CD4-positive, alpha-beta T cell (primary cell): ENCODE measurements around the gene TMC7. TPM values are rescaled to one million over a fixed set of nuclear protein-coding genes. Genes with fewer than 3 reads are reported as not detected.

Experiments
- ATAC-seq: fragments of 200-7000 bp; cut with Tn5 transposase; one replicate; pipeline ENCODE4 v1.10.0; 2022; ENCODE audit warnings: mild to moderate bottlenecking; ENCODE audit not compliant: poor library complexity
- CTCF ChIA-PET: fragments of 350-600 bp; sonication (Branson Sonifier 250); formaldehyde crosslinking; loops from one replicate; lab custom pipeline; 2021; ENCODE audit warnings: antibody characterized with exemption, inconsistent platforms; lab: Charles Lee
- POLR2A ChIA-PET: fragments of 350-600 bp; sonication (Branson Sonifier 250); formaldehyde crosslinking; loops from one replicate; lab custom pipeline; 2021; ENCODE audit warnings: antibody characterized with exemption, inconsistent platforms; lab: Charles Lee
- DNase-seq, 14 experiments: peaks; one replicate each; pipeline ENCODE4 v3.0.0-alpha.2; 2013 to 2020; ENCODE audit warnings: mixed read lengths in 2 of 14
- H3K27ac ChIP-seq, 2 donors: one replicate each; pipeline versions ENCODE4 v1.5.1 to v1.7.0; 2013; ENCODE audit warnings: low read length in 2 of 2, low read depth in 1 of 2, mild to moderate bottlenecking in 1 of 2
- H3K27me3 ChIP-seq, 2 experiments: 1 replicate in 1 of 2; 2 replicates in 1 of 2; pipeline versions ENCODE4 v1.6.1 to v1.7.0; 2013; ENCODE audit warnings: low read length in 2 of 2, control low read depth in 1 of 2, mild to moderate bottlenecking in 1 of 2, moderate library complexity in 1 of 2; ENCODE audit not compliant: insufficient read depth in 2 of 2, control insufficient read depth in 1 of 2
- H3K36me3 ChIP-seq: one replicate; pipeline ENCODE4 v1.6.1; 2013; ENCODE audit warnings: low read length, control low read depth; ENCODE audit not compliant: insufficient read depth
- H3K4me1 ChIP-seq: one replicate; pipeline ENCODE4 v1.6.1; 2013; ENCODE audit warnings: low read length, control low read depth; ENCODE audit not compliant: insufficient read depth
- H3K4me3 ChIP-seq: one replicate; pipeline ENCODE4 v1.5.1; 2013; ENCODE audit warnings: mild to moderate bottlenecking, low read length, moderate library complexity
- H3K9me3 ChIP-seq, 2 experiments: 1 replicate in 1 of 2; 2 replicates in 1 of 2; pipeline versions ENCODE4 v1.6.1 to v1.7.0; 2013; ENCODE audit warnings: low read length in 2 of 2, mild to moderate bottlenecking in 2 of 2, control low read depth in 1 of 2, moderate library complexity in 1 of 2; ENCODE audit not compliant: control insufficient read depth in 1 of 2, insufficient read depth in 1 of 2
- H3K27ac Mint-ChIP-seq: one replicate; pipeline ENCODE4 v1.8.0; 2020; ENCODE audit warnings: mixed read lengths
- H3K27me3 Mint-ChIP-seq: one replicate; pipeline ENCODE4 v1.8.0; 2021; ENCODE audit warnings: mixed read lengths
- H3K36me3 Mint-ChIP-seq: one replicate; pipeline ENCODE4 v1.8.0; 2021; ENCODE audit warnings: low read depth, mixed read lengths
- H3K4me1 Mint-ChIP-seq: one replicate; pipeline ENCODE4 v1.8.0; 2021; ENCODE audit warnings: low read depth, mixed read lengths
- H3K4me3 Mint-ChIP-seq: one replicate; pipeline ENCODE4 v1.8.0; 2020; ENCODE audit warnings: mild to moderate bottlenecking, mixed read lengths
- H3K9me3 Mint-ChIP-seq: one replicate; pipeline ENCODE4 v1.8.0; 2020; ENCODE audit warnings: mixed read lengths
- CTCF ChIP-seq: fragments of 200-600 bp; IDR thresholded peaks from one replicate; pipeline ENCODE4 v1.8.0; 2022; ENCODE audit warnings: antibody characterized with exemption, mild to moderate bottlenecking
- intact Hi-C, 2 experiments: fragments of 100-400 bp; cut with DNase I in 1 of 2; cut with micrococcal nuclease in 1 of 2; formaldehyde crosslinking; loops; one replicate each; pipeline versions ENCODE4 v1.15.1 to v1.9.0; 2023 to 2025; cut with DNase I, micrococcal nuclease
- total RNA-seq, 174 experiments: library from RNA in 2 of 174; stranded (reverse) in 2 of 174; gene quantifications; one replicate each; pipeline ENCODE4 v1.2.3 and lab custom pipeline; 2021 to 2026

Gene TMC7
- total RNA-seq, 2 experiments from 2014 or later: not detected

- intact Hi-C loops: no loop called here
- no peak overlapping the region for H3K4me3 Mint-ChIP-seq
- CTCF ChIA-PET: no interaction called here
- H3K27me3 ChIP-seq: no peaks in the 10 kb centered on the region
- no peak overlapping the region for H3K4me3 ChIP-seq
- no peaks in the 10 kb centered on the region for H3K36me3 Mint-ChIP-seq
- no peaks in the 10 kb centered on the region for H3K36me3 ChIP-seq
- DNase-seq: no peak
- peaks cover 0 to 3% of the 10 kb centered on the region in 2 experiments for H3K9me3 ChIP-seq
- no peaks in the 10 kb centered on the region for H3K4me1 Mint-ChIP-seq
- POLR2A ChIA-PET: no interaction called here
- H3K9me3 Mint-ChIP-seq: no peaks in the 10 kb centered on the region
- no peak overlapping the region for H3K27ac Mint-ChIP-seq
- no peak overlapping the region for H3K27ac ChIP-seq
- no peaks in the 10 kb centered on the region for H3K4me1 ChIP-seq
- no peak for TF ChIP-seq CTCF
- H3K27me3 Mint-ChIP-seq: peaks cover 15% of the 10 kb centered on the region
- no peak for ATAC-seq
Measured at GRCh38 chr16:19102187-19102872, 118.6 kb downstream of the TMC7 start.

DNA sequence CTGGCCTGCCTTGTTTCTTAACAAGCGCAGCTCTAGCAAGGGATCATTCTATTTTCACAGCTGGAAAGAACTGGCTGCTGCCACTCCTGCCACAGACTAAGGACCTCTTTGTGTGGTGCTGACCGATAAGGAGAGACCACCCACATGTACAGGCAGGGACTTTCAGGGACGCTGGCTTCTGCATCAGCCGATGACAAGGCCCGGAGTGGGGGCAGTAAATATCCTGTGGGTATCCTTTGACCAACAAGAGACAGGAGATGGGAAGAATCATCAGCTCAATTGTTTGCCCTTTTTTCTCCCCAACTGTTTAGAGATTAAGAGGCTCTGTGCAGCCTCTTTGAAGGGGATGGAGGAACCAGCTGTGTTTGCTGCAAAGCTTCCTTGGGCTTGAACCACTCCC, 120.9 kb downstream of the TMC7 start:
- no peaks in the 10 kb centered on the region for H3K9me3 ChIP-seq
- ChIA-PET CTCF (no interaction called here), POLR2A (no interaction called here)
- ATAC-seq: no peak
- Mint-ChIP-seq H3K27ac (no peak overlapping the region), H3K4me1 (no peaks in the 10 kb centered on the region), H3K27me3 (peaks cover 22% of the 10 kb centered on the region), H3K9me3 (no peaks in the 10 kb centered on the region), H3K4me3 (no peak overlapping the region), H3K36me3 (no peaks in the 10 kb centered on the region)
- DNase-seq: no peak
- no peaks in the 10 kb centered on the region for H3K36me3 ChIP-seq
- intact Hi-C loops: no loop called here
- H3K27me3 ChIP-seq: no peaks in the 10 kb centered on the region
- H3K4me3 ChIP-seq: no peak overlapping the region
- no peak for TF ChIP-seq CTCF
- no peaks in the 10 kb centered on the region for H3K4me1 ChIP-seq
- no peak overlapping the region for H3K27ac ChIP-seq

GRCh38 chr16:19105131-19105530, 121.4 kb downstream of the TMC7 start:
- intact Hi-C loops: no loop called here
- H3K27ac ChIP-seq: no peak overlapping the region
- ATAC-seq (no peak), DNase-seq (no peak)
- no peaks in the 10 kb centered on the region for H3K9me3 ChIP-seq
- H3K27me3 ChIP-seq: no peaks in the 10 kb centered on the region
- Mint-ChIP-seq H3K36me3 (no peaks in the 10 kb centered on the region), H3K4me3 (no peak overlapping the region), H3K4me1 (no peaks in the 10 kb centered on the region), H3K9me3 (no peaks in the 10 kb centered on the region), H3K27ac (no peak overlapping the region), H3K27me3 (peaks cover 26% of the 10 kb centered on the region)
- POLR2A ChIA-PET: no interaction called here
- CTCF ChIA-PET: no interaction called here
- H3K36me3 ChIP-seq: no peaks in the 10 kb centered on the region
- H3K4me1 ChIP-seq: no peaks in the 10 kb centered on the region
- no peak overlapping the region for H3K4me3 ChIP-seq
- TF ChIP-seq CTCF: no peak
